Neural cell (in vitro differentiated cells): Measurements from ENCODE around the gene INTS11. TPM values are rescaled to one million over a fixed set of nuclear protein-coding genes. Genes with fewer than 3 reads are reported as not detected.

Experiments used
- H2AFZ ChIP-seq: fragments of 200-600, 300-800 bp; sonication (generic), shearing (Covaris generic); 2 replicates; pipeline ENCODE4 v1.6.0; 2014; ENCODE audit warnings: low read depth, mild to moderate bottlenecking, antibody characterized with exemption, low read length, moderate library complexity
- H3F3A ChIP-seq: fragments of 200-600 bp; shearing (Covaris generic); 2 replicates; pipeline ENCODE4 v1.6.1; 2016; ENCODE audit warnings: mild to moderate bottlenecking, moderate library complexity, mixed read lengths, antibody characterized with exemption, low read length; ENCODE audit not compliant: insufficient read depth, poor library complexity, severe bottlenecking
- H3K27ac ChIP-seq: fragments of 200-600, 300-800 bp; sonication (generic), shearing (Covaris generic); 2 replicates; pipeline ENCODE4 v1.5.1; 2014; ENCODE audit warnings: mild to moderate bottlenecking, low read length, moderate library complexity
- H3K27me3 ChIP-seq: fragments of 300-800, 200-600 bp; sonication (generic), shearing (Covaris generic); 2 replicates; pipeline ENCODE4 v1.6.0; 2014; ENCODE audit warnings: mild to moderate bottlenecking, low read depth, low read length, moderate library complexity; ENCODE audit not compliant: insufficient read depth
- H3K36me3 ChIP-seq: fragments of 300-800, 200-600 bp; sonication (generic), shearing (Covaris generic); 2 replicates; pipeline ENCODE4 v1.5.1; 2014; ENCODE audit warnings: mild to moderate bottlenecking, antibody characterized with exemption, low read length, moderate library complexity; ENCODE audit not compliant: insufficient read depth
- H3K4me2 ChIP-seq: fragments of 300-800, 200-600 bp; sonication (generic), shearing (Covaris generic); 2 replicates; pipeline ENCODE4 v1.6.0; 2014; ENCODE audit warnings: mild to moderate bottlenecking, low read length
- H3K4me3 ChIP-seq: fragments of 300-800, 200-600 bp; sonication (generic), shearing (Covaris generic); 2 replicates; pipeline ENCODE4 v1.5.1; 2014; ENCODE audit warnings: mild to moderate bottlenecking, low read length, moderate library complexity
- H3K79me2 ChIP-seq: fragments of 200-600 bp; shearing (Covaris generic); replicated peaks from 2 replicates; pipeline ENCODE4 v1.6.0; 2014; ENCODE audit warnings: mild to moderate bottlenecking, low read length, moderate library complexity; ENCODE audit not compliant: insufficient read depth
- H3K9ac ChIP-seq: fragments of 300-800, 200-600 bp; sonication (generic), shearing (Covaris generic); 2 replicates; pipeline ENCODE4 v1.6.1; 2016; ENCODE audit warnings: mild to moderate bottlenecking, low read length, mixed read lengths
- H3K9me2 ChIP-seq: fragments of 200-600 bp; shearing (Covaris generic); 2 replicates; pipeline ENCODE4 v1.6.1; 2016; ENCODE audit warnings: mild to moderate bottlenecking, low read length, mixed read lengths; ENCODE audit not compliant: insufficient read depth
- H3K9me3 ChIP-seq: fragments of 200-600, 300-800 bp; sonication (generic), shearing (Covaris generic); 2 replicates; pipeline ENCODE4 v1.6.1; 2016; ENCODE audit warnings: mild to moderate bottlenecking, mixed run types, low read length, moderate library complexity, mixed read lengths
- H4K20me1 ChIP-seq: fragments of 200-600 bp; shearing (Covaris generic); 2 replicates; pipeline ENCODE4 v1.6.1; 2016; ENCODE audit warnings: mild to moderate bottlenecking, mixed run types; ENCODE audit not compliant: insufficient read depth
- CTCF ChIP-seq: fragments of 450-650 bp; IDR thresholded peaks from 2 replicates; pipeline ENCODE4 v1.5.1; 2014; ENCODE audit warnings: antibody characterized with exemption, mild to moderate bottlenecking, moderate library complexity; ENCODE audit not compliant: poor library complexity, severe bottlenecking
- EP300 ChIP-seq: fragments of 450-650 bp; conservative IDR thresholded peaks from 2 replicates; pipeline ENCODE4 v1.6.1; 2014; ENCODE audit warnings: antibody characterized with exemption, mild to moderate bottlenecking, moderate library complexity; ENCODE audit not compliant: poor library complexity, severe bottlenecking
- EZH2 ChIP-seq: fragments of 200-600, 300-800 bp; shearing (Covaris generic), sonication (generic); IDR thresholded peaks from 2 replicates; pipeline ENCODE4 v1.6.1; 2014; ENCODE audit warnings: antibody characterized with exemption, low read length, borderline replicate concordance, mild to moderate bottlenecking; ENCODE audit not compliant: insufficient read depth, poor library complexity, severe bottlenecking
- MXI1 ChIP-seq: fragments of 450-650 bp; conservative IDR thresholded peaks from 2 replicates; pipeline ENCODE4 v1.6.1; 2014; ENCODE audit warnings: antibody characterized with exemption, mild to moderate bottlenecking; ENCODE audit not compliant: poor library complexity, severe bottlenecking
- POLR2AphosphoS5 ChIP-seq: IDR thresholded peaks from 2 replicates; pipeline ENCODE4 v1.6.1; 2012
- RAD21 ChIP-seq: fragments of 450-650 bp; conservative IDR thresholded peaks from 2 replicates; pipeline ENCODE4 v1.6.1; 2014; ENCODE audit warnings: antibody characterized with exemption, mild to moderate bottlenecking, moderate library complexity
- REST ChIP-seq: IDR thresholded peaks from 2 replicates; pipeline ENCODE4 v1.6.1; 2012; ENCODE audit warnings: borderline replicate concordance
- SMC3 ChIP-seq: fragments of 450-650 bp; conservative IDR thresholded peaks from 2 replicates; pipeline ENCODE4 v1.6.1; 2014; ENCODE audit warnings: antibody characterized with exemption, mild to moderate bottlenecking, moderate library complexity; ENCODE audit not compliant: poor library complexity
- TAF1 ChIP-seq: IDR thresholded peaks from 2 replicates; pipeline ENCODE4 v1.6.1; 2012; ENCODE audit warnings: low read depth
- polyA plus RNA-seq: library from polyadenylated mRNA; depleted of rRNA; stranded (reverse); fragments of >200 nt; gene quantifications from 2 replicates; pipeline ENCODE4 v1.2.3, GENCODE V29; 2014

Gene INTS11
- polyA plus RNA-seq, 1 donor from 2014 or later: 131 TPM

- no peaks in the 10 kb centered on the region for H3K9me3 ChIP-seq
- H3K4me3 ChIP-seq: peak overlapping the region; percentile 95
- H2AFZ ChIP-seq: no peak overlapping the region
- H3K9me2 ChIP-seq: no peaks in the 10 kb centered on the region
- peaks cover 37% of the 10 kb centered on the region for H3K79me2 ChIP-seq
- peak overlapping the region; percentile 87 for H3K9ac ChIP-seq
- no peak for TF ChIP-seq RAD21
- no peak for TF ChIP-seq TAF1
- no peak for TF ChIP-seq MXI1
- TF ChIP-seq CTCF: no peak
- no peak for TF ChIP-seq REST
- no peak for TF ChIP-seq SMC3
- no peak for TF ChIP-seq POLR2AphosphoS5
- TF ChIP-seq EP300: no peak
- TF ChIP-seq EZH2: no peak
- no peaks in the 10 kb centered on the region for H3K27me3 ChIP-seq
- H3K27ac ChIP-seq: peak overlapping the region; percentile 57
- H3K36me3 ChIP-seq: no peaks in the 10 kb centered on the region
- H3K4me2 ChIP-seq: peak overlapping the region; percentile 98
- no peaks in the 10 kb centered on the region for H4K20me1 ChIP-seq
- H3F3A ChIP-seq: no peaks in the 10 kb centered on the region
Observed at GRCh38 chr1:1273209-1273511, 51.3 kb downstream of the INTS11 start.

GRCh38 chr1:1272341-1273208 is 51.9 kb downstream of the INTS11 start:
- no peaks in the 10 kb centered on the region for H3F3A ChIP-seq
- H3K9ac ChIP-seq: peak overlapping the region; percentile 87
- H4K20me1 ChIP-seq: no peaks in the 10 kb centered on the region
- no peak overlapping the region for H2AFZ ChIP-seq
- H3K36me3 ChIP-seq: no peaks in the 10 kb centered on the region
- TF ChIP-seq TAF1 (no peak), POLR2AphosphoS5 (no peak), SMC3 (no peak), CTCF (no peak), EZH2 (no peak), RAD21 (no peak), MXI1 (no peak), REST (no peak)
- no peaks in the 10 kb centered on the region for H3K27me3 ChIP-seq
- no peaks in the 10 kb centered on the region for H3K9me3 ChIP-seq
- no peaks in the 10 kb centered on the region for H3K9me2 ChIP-seq
- peaks cover 37% of the 10 kb centered on the region for H3K79me2 ChIP-seq
- peak overlapping the region; percentile 57 for H3K27ac ChIP-seq
- H3K4me2 ChIP-seq: peak overlapping the region; percentile 98
- peak overlapping the region; percentile 95 for H3K4me3 ChIP-seq
